MCF 10A (cell line): ENCODE data around the gene CEL. TPM values are rescaled to one million over a fixed set of nuclear protein-coding genes. Genes with fewer than 3 reads are reported as not detected.

Experiments used
- BruUV-seq: library from RNA; stranded (reverse); fragments of 400-500 nt; replicated peaks from 2 replicates; lab custom pipeline; 2021; lab: Mats Ljungman, UMichigan
- CTCF ChIA-PET: fragments of 300-600 bp; sonication (Branson Sonifier 250); formaldehyde crosslinking; extraction: SDS; loops from one replicate; lab custom pipeline; 2021; ENCODE audit warnings: antibody characterized with exemption, inconsistent platforms; lab: Yijun Ruan, JAX
- POLR2A ChIA-PET: fragments of 300-600, 350-650 bp; sonication (Branson Sonifier 250); formaldehyde crosslinking; extraction: SDS; loops from one replicate; lab custom pipeline; 2020; ENCODE audit warnings: antibody characterized with exemption, inconsistent platforms; lab: Yijun Ruan, JAX
- DNase-seq: peaks from one replicate; pipeline ENCODE4 v3.0.0-alpha.2; 2018; ENCODE audit not compliant: unreplicated experiment
- H3K27ac Mint-ChIP-seq: one replicate; pipeline ENCODE4 v1.8.0; 2022; ENCODE audit warnings: mild to moderate bottlenecking, low read depth, mixed read lengths; ENCODE audit not compliant: unreplicated experiment
- H3K27me3 Mint-ChIP-seq: one replicate; pipeline ENCODE4 v1.8.0; 2022; ENCODE audit warnings: mixed read lengths; ENCODE audit not compliant: insufficient read depth, unreplicated experiment
- H3K36me3 Mint-ChIP-seq: one replicate; pipeline ENCODE4 v1.8.0; 2022; ENCODE audit warnings: mild to moderate bottlenecking, moderate library complexity, mixed read lengths; ENCODE audit not compliant: insufficient read depth, unreplicated experiment
- H3K4me1 Mint-ChIP-seq: one replicate; pipeline ENCODE4 v1.8.0; 2022; ENCODE audit warnings: mixed read lengths; ENCODE audit not compliant: insufficient read depth, unreplicated experiment
- H3K4me3 Mint-ChIP-seq: one replicate; pipeline ENCODE4 v1.8.0; 2022; ENCODE audit warnings: mild to moderate bottlenecking, moderate library complexity, mixed read lengths; ENCODE audit not compliant: unreplicated experiment
- H3K9me3 Mint-ChIP-seq: one replicate; pipeline ENCODE4 v1.8.0; 2022; ENCODE audit warnings: mixed read lengths; ENCODE audit not compliant: unreplicated experiment
- intact Hi-C: fragments of 100-400 bp; cut with micrococcal nuclease; formaldehyde crosslinking; loops from 2 replicates; pipeline ENCODE4 v1.14.1; 2022
- total RNA-seq: library from RNA; stranded (reverse); gene quantifications from 2 replicates; pipeline ENCODE4 v1.2.3, GENCODE V29; 2022
- TF ChIP-seq, protein P1 (sequence below): fragments of 200-600 bp; IDR thresholded peaks from one replicate; pipeline ENCODE4 v1.8.0; 2022; ENCODE audit warnings: antibody characterized with exemption, mild to moderate bottlenecking; ENCODE audit not compliant: unreplicated experiment

Gene CEL
- total RNA-seq, 1 experiment from 2014 or later, result 1.9 TPM

DNA sequence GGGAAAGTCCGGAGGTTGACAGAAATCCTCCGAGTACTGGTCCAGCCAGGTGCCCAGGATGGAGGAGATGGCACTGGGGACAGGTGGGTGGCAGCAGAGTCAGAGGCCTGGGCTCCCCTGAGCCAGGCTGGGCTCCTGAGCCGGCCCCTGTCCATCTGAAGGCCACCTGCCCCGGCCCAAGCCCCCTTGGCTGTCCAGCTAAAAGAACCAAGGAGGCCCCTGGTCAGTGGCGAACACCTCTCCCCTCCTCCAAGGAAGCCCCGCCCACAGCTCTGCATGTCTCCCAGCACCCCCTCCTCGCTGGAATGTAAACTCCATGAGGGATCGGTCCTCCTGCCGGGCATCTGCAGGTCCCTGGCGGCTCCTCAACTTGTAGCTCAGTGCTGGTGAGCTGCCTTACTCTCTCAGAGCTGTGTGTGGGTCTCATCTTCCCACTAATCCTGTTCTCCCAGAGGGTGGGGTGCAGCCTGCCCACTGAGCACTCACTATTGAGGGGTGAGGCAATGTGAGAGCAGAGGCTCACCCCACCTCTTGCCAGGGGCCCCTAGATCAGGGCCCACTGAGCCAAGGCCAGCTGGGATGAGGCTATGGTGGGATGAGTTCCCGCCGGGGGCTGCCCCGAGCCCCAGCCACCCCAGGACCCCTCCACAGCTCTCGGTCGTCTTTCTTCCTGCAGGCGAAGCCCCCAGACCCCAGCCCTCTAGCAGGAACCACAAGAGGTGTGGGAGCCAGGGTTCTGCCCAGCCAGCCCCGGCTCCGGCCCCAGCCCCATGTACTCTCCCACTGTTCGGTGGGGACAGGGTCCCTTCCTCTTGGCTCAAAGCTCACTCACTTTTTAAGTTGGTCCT is 47.2 kb downstream of the CEL start:
- POLR2A ChIA-PET, result interaction anchor here (0.7 to 1.9 kb wide), 2 partner anchors 26 to 82 kb away, joined by 3 to 5 read pairs; no protein-coding TSS in a partner anchor
- Mint-ChIP-seq H3K4me1 (no peaks in the 10 kb centered on the region), H3K27me3 (no peaks in the 10 kb centered on the region)

DNA sequence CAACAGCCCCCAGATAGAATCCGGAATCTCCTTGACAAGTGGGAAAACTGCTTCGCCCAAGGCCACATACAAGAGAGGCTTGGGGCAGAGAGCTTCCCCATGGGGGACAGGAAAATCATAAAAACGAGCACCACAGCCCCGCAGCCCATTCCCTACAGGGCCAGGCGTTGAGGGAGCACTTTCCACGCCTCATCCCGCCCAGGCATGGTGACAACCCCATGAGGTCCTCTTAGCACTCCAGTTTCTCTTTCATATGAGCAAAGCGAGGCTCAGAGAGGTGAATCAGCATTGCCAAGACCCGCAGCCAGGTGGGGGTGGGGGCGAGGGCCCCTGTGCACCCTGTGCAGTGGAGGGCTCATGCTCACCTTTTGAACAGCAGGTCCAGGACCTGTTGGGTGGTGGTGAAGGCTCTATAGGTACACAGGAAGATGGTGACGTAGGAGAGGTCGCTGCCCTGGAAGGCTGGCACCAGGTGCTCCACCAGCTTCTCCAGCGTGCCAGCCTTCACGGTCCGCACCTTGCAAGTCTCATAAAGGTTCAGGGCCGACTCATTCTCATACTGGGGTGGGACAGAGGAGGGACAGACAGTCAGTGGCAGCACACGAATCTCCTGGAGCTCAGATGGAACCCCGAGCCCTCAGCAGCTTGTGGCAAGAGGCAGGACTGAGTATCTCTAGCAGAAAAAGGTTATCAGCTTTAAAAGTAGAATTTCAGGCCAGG is 48.3 kb downstream of the CEL start:
- TF ChIP-seq, protein P1, sequence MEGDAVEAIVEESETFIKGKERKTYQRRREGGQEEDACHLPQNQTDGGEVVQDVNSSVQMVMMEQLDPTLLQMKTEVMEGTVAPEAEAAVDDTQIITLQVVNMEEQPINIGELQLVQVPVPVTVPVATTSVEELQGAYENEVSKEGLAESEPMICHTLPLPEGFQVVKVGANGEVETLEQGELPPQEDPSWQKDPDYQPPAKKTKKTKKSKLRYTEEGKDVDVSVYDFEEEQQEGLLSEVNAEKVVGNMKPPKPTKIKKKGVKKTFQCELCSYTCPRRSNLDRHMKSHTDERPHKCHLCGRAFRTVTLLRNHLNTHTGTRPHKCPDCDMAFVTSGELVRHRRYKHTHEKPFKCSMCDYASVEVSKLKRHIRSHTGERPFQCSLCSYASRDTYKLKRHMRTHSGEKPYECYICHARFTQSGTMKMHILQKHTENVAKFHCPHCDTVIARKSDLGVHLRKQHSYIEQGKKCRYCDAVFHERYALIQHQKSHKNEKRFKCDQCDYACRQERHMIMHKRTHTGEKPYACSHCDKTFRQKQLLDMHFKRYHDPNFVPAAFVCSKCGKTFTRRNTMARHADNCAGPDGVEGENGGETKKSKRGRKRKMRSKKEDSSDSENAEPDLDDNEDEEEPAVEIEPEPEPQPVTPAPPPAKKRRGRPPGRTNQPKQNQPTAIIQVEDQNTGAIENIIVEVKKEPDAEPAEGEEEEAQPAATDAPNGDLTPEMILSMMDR, result no peak
- no peaks in the 10 kb centered on the region for H3K9me3 Mint-ChIP-seq
- H3K4me3 Mint-ChIP-seq, result no peak overlapping the region
- intact Hi-C loops, result no loop called here
- POLR2A ChIA-PET, result interaction anchor here (0.7 to 1.9 kb wide), 2 partner anchors 25 to 83 kb away, joined by 3 to 5 read pairs; no protein-coding TSS in a partner anchor
- no peaks in the 10 kb centered on the region for H3K27me3 Mint-ChIP-seq
- H3K36me3 Mint-ChIP-seq, result peaks cover 30% of the 10 kb centered on the region
- DNase-seq, result no peak
- no TSS peak for BruUV-seq
- CTCF ChIA-PET, result interaction anchor here (0.6 to 10.7 kb wide), 4 partner anchors 8 to 75 kb away, joined by 3 to 183 read pairs (median 4); no protein-coding TSS in a partner anchor
- peaks cover 4% of the 10 kb centered on the region for H3K4me1 Mint-ChIP-seq
- H3K27ac Mint-ChIP-seq, result no peak overlapping the region

More for the DNA sequence above, 47.2 kb downstream of the CEL start:
- no peaks in the 10 kb centered on the region for H3K9me3 Mint-ChIP-seq
- no peak overlapping the region for H3K4me3 Mint-ChIP-seq
- no TSS peak for BruUV-seq
- no peak for DNase-seq
- TF ChIP-seq, protein P1, result no peak
- H3K27ac Mint-ChIP-seq, result no peak overlapping the region
- H3K36me3 Mint-ChIP-seq, result peaks cover 37% of the 10 kb centered on the region
- intact Hi-C loops, result no loop called here
- CTCF ChIA-PET, result interaction anchor here (0.6 to 10.7 kb wide), 4 partner anchors 9 to 87 kb away, joined by 4 to 183 read pairs (median 6); no protein-coding TSS in a partner anchor

DNA sequence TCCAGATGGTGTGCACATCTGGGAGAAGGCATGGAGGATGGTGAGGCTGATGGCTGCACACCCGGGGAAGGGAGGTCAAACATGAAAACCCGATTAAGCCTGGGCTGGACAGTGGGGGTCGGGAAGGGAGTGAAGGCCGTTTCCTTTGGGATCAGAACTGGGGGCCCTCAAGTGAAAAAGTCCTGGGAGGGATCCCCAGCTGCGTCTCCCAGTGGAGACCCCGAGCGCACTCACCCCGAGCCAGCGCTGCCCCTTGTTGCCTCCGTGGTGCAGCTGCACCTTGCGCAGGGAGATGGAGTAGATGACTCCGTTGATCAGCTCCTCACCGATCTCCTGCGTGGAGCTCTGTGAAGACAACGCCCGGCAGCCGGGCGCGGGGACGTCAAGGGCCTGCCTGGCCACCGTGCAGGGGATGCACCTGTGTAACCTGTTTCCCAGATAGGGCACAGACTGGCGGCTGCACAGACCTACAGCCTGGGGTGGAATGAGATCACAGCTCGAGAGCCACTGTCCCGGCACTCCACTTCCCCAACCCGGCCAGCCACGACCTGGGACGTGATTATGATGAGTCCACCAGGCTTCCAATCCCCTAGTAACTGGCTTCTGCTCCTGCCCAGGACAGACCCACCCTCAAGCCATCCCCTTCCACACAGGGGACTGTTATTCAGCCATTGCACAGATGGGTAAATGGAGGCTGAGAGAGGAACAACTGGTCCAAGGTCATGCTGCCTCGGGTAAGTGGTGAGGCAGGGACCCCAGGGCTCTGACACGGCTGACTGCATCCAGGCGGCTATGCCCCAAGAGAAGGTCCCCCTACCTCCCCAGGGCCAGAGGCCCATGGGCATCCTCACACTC is 50.3 kb downstream of the CEL start:
- H3K4me3 Mint-ChIP-seq, result no peak overlapping the region
- POLR2A ChIA-PET, result no interaction called here
- no peaks in the 10 kb centered on the region for H3K9me3 Mint-ChIP-seq
- intact Hi-C loops, result no loop called here
- TF ChIP-seq, protein P1, result no peak
- BruUV-seq, result no TSS peak
- CTCF ChIA-PET, result interaction anchor here (0.6 to 8.6 kb wide), 4 partner anchors 8 to 73 kb away, joined by 3 to 132 read pairs (median 7); no protein-coding TSS in a partner anchor
- peaks cover 17% of the 10 kb centered on the region for H3K36me3 Mint-ChIP-seq
- H3K27ac Mint-ChIP-seq, result no peak overlapping the region
- no peaks in the 10 kb centered on the region for H3K27me3 Mint-ChIP-seq
- peaks cover 6% of the 10 kb centered on the region for H3K4me1 Mint-ChIP-seq
- DNase-seq, result no peak
